Stomach smooth muscle (tissue), 2 donors: ENCODE measurements around the gene KCNH2.

ENCODE experiments used
- H3K27ac ChIP-seq: one replicate; pipeline ENCODE4 v1.7.0; 2013; ENCODE audit warnings: mild to moderate bottlenecking, low read length, inconsistent platforms
- H3K27me3 ChIP-seq, 2 donors: one replicate each; pipeline ENCODE4 v1.7.0; 2013; ENCODE audit warnings: low read length in 2 of 2; ENCODE audit not compliant: insufficient read depth in 2 of 2, control insufficient read depth in 1 of 2
- H3K36me3 ChIP-seq, 2 donors: one replicate each; pipeline ENCODE4 v1.7.0; 2013; ENCODE audit warnings: low read length in 2 of 2; ENCODE audit not compliant: control insufficient read depth in 2 of 2, insufficient read depth in 2 of 2
- H3K4me1 ChIP-seq: one replicate; pipeline ENCODE4 v1.7.0; 2013; ENCODE audit warnings: low read length; ENCODE audit not compliant: control insufficient read depth, insufficient read depth
- H3K4me3 ChIP-seq, 2 donors: one replicate each; pipeline ENCODE4 v1.7.0; 2013; ENCODE audit warnings: low read length in 2 of 2
- H3K9ac ChIP-seq, 2 donors: one replicate each; pipeline ENCODE4 v1.7.0; 2013; ENCODE audit warnings: low read length in 2 of 2, mild to moderate bottlenecking in 1 of 2
- H3K9me3 ChIP-seq, 2 donors: one replicate each; pipeline ENCODE4 v1.7.0; 2013; ENCODE audit warnings: low read length in 2 of 2; ENCODE audit not compliant: control insufficient read depth in 2 of 2
- donor health status: healthy.
- donor health status: Pancreatic carcinoma.

KCNH2 gene

DNA sequence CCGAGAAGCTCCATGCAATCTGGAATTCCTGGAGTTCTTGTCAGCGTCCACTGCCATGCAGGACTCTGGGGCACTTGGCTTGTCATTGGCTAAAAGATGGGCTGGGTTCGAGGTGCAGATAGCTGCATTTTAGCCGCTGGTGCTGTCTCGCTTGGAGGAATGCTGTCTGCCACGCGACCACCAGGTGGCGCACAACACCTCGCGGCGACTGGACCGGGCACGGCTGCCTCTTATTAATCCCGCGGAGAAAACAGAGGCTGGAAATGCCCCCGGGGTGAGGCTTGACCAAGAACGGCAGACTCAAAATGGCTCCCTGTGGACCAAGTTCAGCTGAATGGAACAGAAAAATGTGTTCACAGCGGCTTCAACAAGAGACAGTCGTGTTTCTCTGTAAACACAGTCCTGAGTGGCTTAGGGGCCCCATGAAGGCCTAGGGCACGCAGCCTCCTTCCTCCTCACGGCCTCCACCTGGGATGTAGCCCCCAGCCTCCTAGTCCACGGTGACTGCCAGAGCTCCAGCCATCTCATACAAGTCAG, 79.6 kb downstream of the KCNH2 start:
- H3K9me3 ChIP-seq, result no peaks in the 10 kb centered on the region
- H3K4me1 ChIP-seq, result peaks cover 31% of the 10 kb centered on the region
- no peak overlapping the region for H3K9ac ChIP-seq
- H3K27me3 ChIP-seq, result peaks cover 0 to 11% of the 10 kb centered on the region in 2 donors
- H3K36me3 ChIP-seq, result no peaks in the 10 kb centered on the region
- H3K4me3 ChIP-seq, result peak overlapping the region in 1 of 2 donors; percentile 3
- no peak overlapping the region for H3K27ac ChIP-seq

DNA sequence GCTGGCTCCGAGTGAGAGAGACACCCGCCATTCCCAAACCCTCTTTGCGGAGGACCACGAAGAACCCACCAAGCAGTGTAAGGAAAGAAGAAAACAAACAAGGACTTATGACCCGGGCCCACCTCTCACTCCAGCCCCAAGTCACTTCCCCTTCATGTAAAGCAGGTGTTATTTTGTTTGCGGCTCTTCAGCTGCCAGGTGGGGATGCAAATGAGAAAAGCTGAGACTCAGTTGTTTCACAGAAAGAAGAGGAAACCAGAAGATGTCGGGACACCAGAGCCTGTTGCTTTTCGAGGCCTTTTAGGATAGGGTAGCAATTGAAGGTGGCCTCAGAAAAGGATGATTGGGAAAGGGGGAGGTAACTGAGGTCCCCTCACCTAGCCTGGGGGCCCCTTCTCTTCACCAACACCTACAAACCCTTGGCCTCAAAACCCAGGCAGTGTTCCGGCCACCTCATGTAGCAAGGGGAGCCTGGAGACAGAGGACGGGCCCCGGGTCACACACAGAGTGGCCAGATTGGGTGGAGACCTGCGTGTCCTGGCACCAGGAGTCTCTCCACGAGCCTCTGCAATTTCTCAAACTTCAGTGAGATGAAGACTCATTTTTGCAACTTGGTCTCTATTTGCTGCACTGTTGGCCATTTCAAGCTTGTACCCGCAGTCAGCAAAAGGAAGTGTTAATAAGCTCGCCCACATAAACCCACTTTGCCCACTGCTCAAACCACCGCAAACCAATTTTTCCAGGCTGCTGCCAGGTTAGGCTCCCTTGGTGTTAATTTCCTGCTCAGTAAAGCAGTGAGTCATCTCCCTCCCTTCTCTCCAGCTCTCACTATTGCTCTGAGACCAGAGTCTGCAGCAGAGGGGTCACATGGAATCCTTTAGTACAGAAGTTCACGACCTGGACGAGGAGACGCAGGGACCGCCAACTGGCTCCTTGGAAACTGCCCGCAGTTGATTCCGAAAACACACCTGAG, 80.3 kb downstream of the KCNH2 start:
- H3K36me3 ChIP-seq, result no peaks in the 10 kb centered on the region
- no peak overlapping the region for H3K9ac ChIP-seq
- H3K27me3 ChIP-seq, result peaks cover 0 to 11% of the 10 kb centered on the region in 2 donors
- H3K4me1 ChIP-seq, result peaks cover 28% of the 10 kb centered on the region
- H3K4me3 ChIP-seq, result peak overlapping the region in 1 of 2 donors; percentile 3
- no peak overlapping the region for H3K27ac ChIP-seq
- H3K9me3 ChIP-seq, result no peaks in the 10 kb centered on the region

DNA sequence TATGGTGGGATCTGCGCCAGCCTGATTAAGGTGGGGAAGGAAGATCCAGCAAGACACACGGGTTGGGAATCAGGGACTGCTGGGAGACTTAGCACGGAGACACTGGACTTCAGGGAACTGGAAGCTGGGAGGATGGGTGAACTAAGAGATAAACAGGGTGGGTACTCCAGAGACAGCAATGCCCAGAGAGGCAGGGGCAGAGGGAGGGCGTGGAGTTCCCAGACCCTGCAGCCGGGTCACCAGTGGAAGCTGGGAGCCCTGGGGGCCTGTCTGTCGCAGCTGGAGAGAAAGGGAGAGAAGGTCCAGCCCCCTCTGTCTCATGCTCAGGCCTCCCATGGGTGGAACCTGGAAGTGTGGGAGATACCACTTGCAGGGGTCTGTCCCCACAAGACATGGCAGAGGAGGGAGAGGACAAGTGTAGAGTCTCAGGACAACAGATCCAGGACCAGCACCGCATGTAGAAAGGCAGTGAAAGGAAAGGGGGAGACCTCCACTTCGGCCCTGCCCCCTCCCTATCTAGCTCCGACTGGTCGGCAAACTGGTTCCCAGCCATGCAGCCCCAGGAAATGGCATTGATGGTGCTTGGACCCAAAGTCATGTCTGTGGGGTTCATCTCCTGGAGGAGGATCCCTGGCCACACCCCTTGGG, 81.4 kb downstream of the KCNH2 start:
- H3K27ac ChIP-seq, result no peak overlapping the region

DNA sequence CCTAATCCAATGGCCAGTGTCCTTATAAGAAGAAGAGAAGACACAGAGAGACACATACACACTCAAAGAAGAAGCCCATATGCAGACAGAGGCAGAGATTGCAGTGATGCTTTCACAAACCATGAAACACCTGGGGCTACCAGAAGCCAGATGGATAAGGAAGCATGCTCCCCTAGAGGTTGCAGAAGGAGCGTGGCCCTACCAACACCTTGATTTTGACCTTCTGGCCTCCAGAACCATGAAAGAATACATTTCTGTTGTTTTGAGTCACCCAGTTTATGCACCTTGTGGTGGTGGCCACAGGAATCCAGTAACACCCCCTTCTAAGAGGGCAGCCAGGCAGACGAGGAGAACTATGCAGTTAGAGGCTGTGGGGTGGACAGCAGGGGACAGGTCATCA, 82.3 kb downstream of the KCNH2 start:
- Histone ChIP-seq H3K4me1 (peaks cover 13% of the 10 kb centered on the region), H3K9ac (no peak overlapping the region), H3K4me3 (no peak overlapping the region), H3K27ac (no peak overlapping the region), H3K27me3 (peaks cover 0 to 11% of the 10 kb centered on the region in 2 donors), H3K9me3 (no peaks in the 10 kb centered on the region), H3K36me3 (no peaks in the 10 kb centered on the region)

More for the DNA sequence above, 81.4 kb downstream of the KCNH2 start:
- H3K36me3 ChIP-seq, result no peaks in the 10 kb centered on the region
- H3K9ac ChIP-seq, result no peak overlapping the region
- peaks cover 0 to 11% of the 10 kb centered on the region in 2 donors for H3K27me3 ChIP-seq
- H3K9me3 ChIP-seq, result no peaks in the 10 kb centered on the region
- peaks cover 21% of the 10 kb centered on the region for H3K4me1 ChIP-seq
- no peak overlapping the region for H3K4me3 ChIP-seq
